ENCODE measurements around the gene RPL14. TPM values are rescaled to one million over a fixed set of nuclear protein-coding genes. Genes with fewer than 3 reads are reported as not detected.

RPL14 gene
- total and polyA plus RNA-seq, 9 donors = 668 to 4,413 (median 2,720) TPM

- Histone ChIP-seq H3K27ac (no peak overlapping the region), H3K9me3 (no peaks in the 10 kb centered on the region), H3K4me1 (ENCODE audit: insufficient read depth) (no peaks in the 10 kb centered on the region), H3K36me3 (no peaks in the 10 kb centered on the region), H3K4me3 (no peak overlapping the region), H3K27me3 (no peaks in the 10 kb centered on the region)
- TF ChIP-seq EP300 (IDR thresholded peaks at IDR 0.05) (no peak), POLR2A (IDR thresholded peaks at IDR 0.05) (no peak), CTCF (IDR thresholded peaks at IDR 0.05) (no peak)
- no peak for DNase-seq
- WGBS, 3 donors = 88 to 95% (median 90%) methylated on average over 2 of the region's 2 CpGs
- intact Hi-C loops (cut with DNase I) = no loop called here
Observed at GRCh38 chr3:40463579-40463978, 6.4 kb downstream of the RPL14 start.

GRCh38 chr3:40464339-40465110 lies 7.4 kb downstream of the RPL14 start:
- Histone ChIP-seq H3K9me3 (no peaks in the 10 kb centered on the region), H3K4me3 (no peak overlapping the region), H3K36me3 (no peaks in the 10 kb centered on the region), H3K4me1 (ENCODE audit: insufficient read depth) (no peaks in the 10 kb centered on the region), H3K27ac (no peak overlapping the region), H3K27me3 (no peaks in the 10 kb centered on the region)
- TF ChIP-seq EP300 (IDR thresholded peaks at IDR 0.05) (no peak), CTCF (IDR thresholded peaks at IDR 0.05) (no peak), POLR2A (IDR thresholded peaks at IDR 0.05) (no peak)
- DNase-seq = no peak
- intact Hi-C loops (cut with DNase I) = no loop called here
- WGBS, 3 donors = 70 to 75% (median 72%) methylated on average over 9 of the region's 9 CpGs

GRCh38 chr3:40465111-40465407 lies 7.9 kb downstream of the RPL14 start:
- Histone ChIP-seq H3K36me3 (no peaks in the 10 kb centered on the region), H3K27ac (no peak overlapping the region), H3K4me3 (no peak overlapping the region), H3K27me3 (no peaks in the 10 kb centered on the region), H3K4me1 (ENCODE audit: insufficient read depth) (no peaks in the 10 kb centered on the region), H3K9me3 (no peaks in the 10 kb centered on the region)
- no peak for DNase-seq
- intact Hi-C loops (cut with DNase I) = no loop called here
- 69 to 71% (median 70%) methylated on average over 4 of the region's 4 CpGs for WGBS, 3 donors
- TF ChIP-seq CTCF (IDR thresholded peaks at IDR 0.05) (no peak), POLR2A (IDR thresholded peaks at IDR 0.05) (no peak), EP300 (IDR thresholded peaks at IDR 0.05) (no peak)

GRCh38 chr3:40465456-40465855 lies 8.3 kb downstream of the RPL14 start:
- TF ChIP-seq CTCF (IDR thresholded peaks at IDR 0.05) (no peak), EP300 (IDR thresholded peaks at IDR 0.05) (no peak), POLR2A (IDR thresholded peaks at IDR 0.05) (no peak)
- Histone ChIP-seq H3K27ac (no peak overlapping the region), H3K9me3 (no peaks in the 10 kb centered on the region), H3K36me3 (no peaks in the 10 kb centered on the region), H3K4me3 (no peak overlapping the region), H3K27me3 (no peaks in the 10 kb centered on the region), H3K4me1 (ENCODE audit: insufficient read depth) (no peaks in the 10 kb centered on the region)
- WGBS, 3 donors = 61 to 85% (median 78%) methylated on average over 2 of the region's 2 CpGs
- DNase-seq = no peak
- intact Hi-C loops (cut with DNase I) = no loop called here
